Superior temporal gyrus (tissue), 1 donor: ENCODE data around the gene CMTR1.
"Not testable (repeated sequence)": the region's sequence is repeated elsewhere in the genome, so short reads cannot be mapped to it uniquely, and the experiment has no call there.

Source experiments
- DNase-seq: peaks from one replicate; pipeline ENCODE4 v3.0.0-alpha.2; 2016; ENCODE audit errors: extremely low spot score

Gene CMTR1

GRCh38 chr6:37432916-37433656 is at the start of gene CMTR1:
TSS of gene CMTR1 (plus strand) at chr6:37433221. CDS start at chr6:37435630, 2,409 bp downstream.
- peak; percentile 88 for DNase-seq

- no peak for DNase-seq
These were observed 44.4 kb upstream of the CMTR1 start for GRCh38 chr6:37388578-37388977.

GRCh38 chr6:37389857-37390256 is 43.2 kb upstream of the CMTR1 start:
- no peak for DNase-seq

- DNase-seq = no peak
These were observed 41.9 kb upstream of the CMTR1 start for GRCh38 chr6:37391120-37391519.

- no peak for DNase-seq
These were observed 40.2 kb upstream of the CMTR1 start for GRCh38 chr6:37392821-37393220.

- DNase-seq = no peak
These were observed 39.6 kb upstream of the CMTR1 start for GRCh38 chr6:37393381-37393929.

- no peak for DNase-seq
These were observed 36.3 kb upstream of the CMTR1 start for GRCh38 chr6:37396571-37397180.

- no peak for DNase-seq
These were observed 33.9 kb upstream of the CMTR1 start for GRCh38 chr6:37399131-37399530.

GRCh38 chr6:37399795-37400490 is 33.1 kb upstream of the CMTR1 start:
- no peak for DNase-seq

- not testable (repeated sequence) for DNase-seq
These were observed 31.4 kb upstream of the CMTR1 start for GRCh38 chr6:37401658-37402057.

- DNase-seq = no peak
These were observed 26.2 kb upstream of the CMTR1 start for GRCh38 chr6:37406726-37407341.

- DNase-seq = no peak
These were observed 25.1 kb upstream of the CMTR1 start for GRCh38 chr6:37407948-37408347.

GRCh38 chr6:37409501-37409900 is 23.5 kb upstream of the CMTR1 start:
- no peak for DNase-seq

- no peak for DNase-seq
These were observed 15.6 kb upstream of the CMTR1 start for GRCh38 chr6:37417393-37417792.

- no peak for DNase-seq
These were observed 14.3 kb upstream of the CMTR1 start for GRCh38 chr6:37418722-37419121.

- DNase-seq = no peak
These were observed 6.7 kb upstream of the CMTR1 start for GRCh38 chr6:37426058-37426944.

- DNase-seq = no peak
These were observed 6.0 kb upstream of the CMTR1 start for GRCh38 chr6:37426945-37427510.

- no peak for DNase-seq
These were observed 3.7 kb upstream of the CMTR1 start for GRCh38 chr6:37429352-37429750.

GRCh38 chr6:37432590-37432915 is 468 bp upstream of the CMTR1 start:
- DNase-seq = no peak

- DNase-seq = peak; percentile 51
These were observed 743 bp downstream of the CMTR1 start for GRCh38 chr6:37433657-37434271.
